Measurements from ENCODE around the gene ROBO2. TPM values are rescaled to one million over a fixed set of nuclear protein-coding genes. Genes with fewer than 3 reads are reported as not detected.

The ROBO2 gene
- total RNA-seq, 1 experiment from 2014 or later, result 4.4 TPM

DNA sequence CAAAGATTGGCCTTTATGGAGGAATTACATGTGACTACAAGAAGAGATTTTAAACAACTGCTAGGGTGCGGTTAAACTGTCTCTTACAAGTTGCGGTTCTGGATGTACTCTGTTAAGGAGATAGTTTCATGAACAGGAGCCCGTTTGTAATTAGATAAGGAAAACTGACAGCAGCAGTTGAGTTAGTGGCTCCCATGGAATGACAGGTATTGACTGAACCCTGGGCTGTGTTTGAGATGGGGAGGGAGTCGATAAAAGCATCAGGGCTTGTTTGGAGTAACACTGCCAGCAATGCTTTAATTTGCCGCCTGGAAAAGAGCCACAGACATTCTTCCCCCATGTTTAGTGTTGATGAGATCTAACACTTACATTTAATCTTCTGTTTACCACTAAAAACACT, 139.9 kb downstream of the ROBO2 start:
- no peak overlapping the region for H3K4me3 ChIP-seq (ENCODE audit: insufficient read depth, low read depth, low read length)
- no peaks in the 10 kb centered on the region for H3K27me3 ChIP-seq (ENCODE audit: control insufficient read depth, insufficient read depth, low read length)
- DNase-seq, result no peak

GRCh38 chr3:77182341-77182740, 142.4 kb downstream of the ROBO2 start:
- Histone ChIP-seq H3K4me3 (ENCODE audit: insufficient read depth, low read depth, low read length) (no peak overlapping the region), H3K27me3 (ENCODE audit: control insufficient read depth, insufficient read depth, low read length) (no peaks in the 10 kb centered on the region), H3K36me3 (replicated peaks; ENCODE audit: control insufficient read depth, insufficient read depth, low read length) (no peaks in the 10 kb centered on the region)
- no peak for DNase-seq

More for the DNA sequence above, 139.9 kb downstream of the ROBO2 start:
- no peaks in the 10 kb centered on the region for H3K36me3 ChIP-seq (replicated peaks; ENCODE audit: control insufficient read depth, insufficient read depth, low read length)

GRCh38 chr3:77186319-77186718, 146.4 kb downstream of the ROBO2 start:
- no peak for DNase-seq

DNA sequence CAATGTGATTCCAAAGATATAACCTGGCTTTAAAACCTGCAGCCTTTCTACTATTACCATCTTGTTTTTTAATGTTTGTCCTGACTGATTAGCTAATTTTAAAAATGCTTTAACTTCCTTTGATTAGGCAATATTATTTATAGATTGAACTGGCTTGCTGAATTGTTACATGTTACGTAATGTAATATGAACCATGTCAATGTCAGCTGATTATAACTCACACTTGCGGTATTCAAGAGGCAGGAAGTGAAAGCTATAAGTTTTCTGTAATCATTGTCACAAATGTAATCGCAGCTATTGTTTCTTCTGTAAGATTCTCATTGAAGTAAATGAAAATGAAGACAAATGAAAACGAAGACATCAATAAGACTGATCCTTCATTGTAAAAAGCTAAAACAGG, 146.8 kb downstream of the ROBO2 start:
- H3K27me3 ChIP-seq (ENCODE audit: control insufficient read depth, insufficient read depth, low read length), result no peaks in the 10 kb centered on the region
- H3K4me3 ChIP-seq (ENCODE audit: insufficient read depth, low read depth, low read length), result no peak overlapping the region
- no peak for DNase-seq
- H3K36me3 ChIP-seq (replicated peaks; ENCODE audit: control insufficient read depth, insufficient read depth, low read length), result no peaks in the 10 kb centered on the region

More at GRCh38 chr3:77186319-77186718, 146.4 kb downstream of the ROBO2 start:
- Histone ChIP-seq H3K27me3 (ENCODE audit: control insufficient read depth, insufficient read depth, low read length) (no peaks in the 10 kb centered on the region), H3K36me3 (replicated peaks; ENCODE audit: control insufficient read depth, insufficient read depth, low read length) (no peaks in the 10 kb centered on the region), H3K4me3 (ENCODE audit: insufficient read depth, low read depth, low read length) (no peak overlapping the region)

DNA sequence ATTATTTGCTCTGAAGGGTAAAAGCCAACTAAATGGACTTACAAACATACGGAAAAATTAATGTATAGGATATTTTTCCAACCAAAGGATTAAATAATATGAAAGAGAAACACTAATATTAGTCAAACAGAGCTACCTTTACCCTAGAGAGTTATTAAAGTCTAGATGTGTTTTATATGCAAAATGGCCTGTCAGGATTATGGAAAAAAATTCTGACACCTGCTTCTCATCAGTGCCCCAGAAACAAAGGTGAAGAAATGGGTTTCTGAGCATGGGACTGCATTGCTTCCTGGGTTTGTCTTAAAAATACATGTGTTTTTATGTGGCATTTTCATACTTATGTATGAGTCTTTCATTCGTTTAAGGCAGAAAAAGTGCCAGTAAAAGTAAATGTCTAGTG, 148.3 kb downstream of the ROBO2 start:
- Histone ChIP-seq H3K36me3 (replicated peaks; ENCODE audit: control insufficient read depth, insufficient read depth, low read length) (no peaks in the 10 kb centered on the region), H3K4me3 (ENCODE audit: insufficient read depth, low read depth, low read length) (no peak overlapping the region), H3K27me3 (ENCODE audit: control insufficient read depth, insufficient read depth, low read length) (no peaks in the 10 kb centered on the region)
- DNase-seq, result no peak

- no peak overlapping the region for H3K4me3 ChIP-seq (ENCODE audit: insufficient read depth, low read depth, low read length)
- no peaks in the 10 kb centered on the region for H3K27me3 ChIP-seq (ENCODE audit: control insufficient read depth, insufficient read depth, low read length)
- no peak for DNase-seq
- no peaks in the 10 kb centered on the region for H3K36me3 ChIP-seq (replicated peaks; ENCODE audit: control insufficient read depth, insufficient read depth, low read length)
These were observed 149.4 kb downstream of the ROBO2 start for GRCh38 chr3:77189258-77189657.

GRCh38 chr3:77189684-77190083, 149.8 kb downstream of the ROBO2 start:
- no peaks in the 10 kb centered on the region for H3K36me3 ChIP-seq (replicated peaks; ENCODE audit: control insufficient read depth, insufficient read depth, low read length)
- DNase-seq, result no peak
- no peak overlapping the region for H3K4me3 ChIP-seq (ENCODE audit: insufficient read depth, low read depth, low read length)
- H3K27me3 ChIP-seq (ENCODE audit: control insufficient read depth, insufficient read depth, low read length), result no peaks in the 10 kb centered on the region

DNA sequence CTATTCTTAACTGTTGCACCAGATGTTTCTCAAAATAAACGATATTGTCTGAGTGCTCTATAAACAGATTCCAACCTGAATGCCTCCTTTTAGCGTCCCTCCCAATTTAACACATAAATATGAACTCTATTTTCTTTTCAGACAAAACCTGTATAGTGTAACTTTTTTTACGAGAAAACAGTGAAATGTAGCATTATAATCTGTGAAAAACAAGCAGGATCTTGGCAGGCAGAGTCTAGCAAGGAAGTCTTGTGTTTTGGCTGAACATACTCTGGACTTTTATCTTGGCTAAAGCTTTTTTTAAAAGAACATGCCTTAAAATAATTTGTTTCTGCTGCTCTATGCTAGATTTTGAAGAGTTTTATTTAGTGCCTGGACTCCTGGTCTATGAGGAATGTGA, 150.5 kb downstream of the ROBO2 start:
- H3K4me3 ChIP-seq (ENCODE audit: insufficient read depth, low read depth, low read length), result no peak overlapping the region
- DNase-seq, result no peak
- H3K36me3 ChIP-seq (replicated peaks; ENCODE audit: control insufficient read depth, insufficient read depth, low read length), result no peaks in the 10 kb centered on the region
- no peaks in the 10 kb centered on the region for H3K27me3 ChIP-seq (ENCODE audit: control insufficient read depth, insufficient read depth, low read length)

DNA sequence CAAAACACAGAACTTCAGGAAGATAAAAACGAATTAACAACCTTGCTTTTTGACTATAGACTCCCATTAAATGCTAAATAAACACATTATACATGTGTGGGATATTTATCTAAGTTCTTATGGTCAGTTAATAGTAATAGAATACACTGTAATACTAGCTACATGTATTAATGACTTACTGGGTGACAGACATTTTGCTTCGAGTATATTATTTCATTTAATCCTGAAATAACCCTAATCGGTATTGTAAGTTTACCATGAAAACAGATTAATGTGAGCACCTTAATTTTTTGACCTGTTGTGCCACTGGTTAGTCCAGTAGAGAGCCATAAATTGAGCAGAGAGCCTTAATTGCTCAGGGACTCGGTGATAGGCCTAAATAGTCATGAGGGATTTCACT, 151.1 kb downstream of the ROBO2 start:
- H3K36me3 ChIP-seq (replicated peaks; ENCODE audit: control insufficient read depth, insufficient read depth, low read length), result no peaks in the 10 kb centered on the region
- no peak for DNase-seq
- no peaks in the 10 kb centered on the region for H3K27me3 ChIP-seq (ENCODE audit: control insufficient read depth, insufficient read depth, low read length)
- no peak overlapping the region for H3K4me3 ChIP-seq (ENCODE audit: insufficient read depth, low read depth, low read length)

DNA sequence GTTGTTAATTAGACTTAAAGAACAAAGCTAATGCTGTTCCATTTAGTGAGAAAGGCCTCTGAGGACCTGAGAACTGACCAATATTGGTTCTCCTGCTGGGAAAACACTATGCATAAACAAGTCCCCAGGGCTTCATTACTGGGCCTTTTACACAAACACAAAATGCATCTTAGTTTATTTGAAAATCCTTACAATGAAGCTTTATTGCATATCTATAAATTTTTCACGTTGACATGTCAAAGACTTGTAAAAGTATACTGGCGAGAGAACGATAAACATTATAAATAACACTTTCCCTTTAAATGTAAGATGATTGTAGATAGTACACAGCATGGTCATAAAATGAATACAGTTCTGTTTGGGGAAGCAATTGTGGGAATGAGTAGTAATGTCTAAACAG, 151.7 kb downstream of the ROBO2 start:
- no peaks in the 10 kb centered on the region for H3K27me3 ChIP-seq (ENCODE audit: control insufficient read depth, insufficient read depth, low read length)
- DNase-seq, result no peak
- no peak overlapping the region for H3K4me3 ChIP-seq (ENCODE audit: insufficient read depth, low read depth, low read length)

DNA sequence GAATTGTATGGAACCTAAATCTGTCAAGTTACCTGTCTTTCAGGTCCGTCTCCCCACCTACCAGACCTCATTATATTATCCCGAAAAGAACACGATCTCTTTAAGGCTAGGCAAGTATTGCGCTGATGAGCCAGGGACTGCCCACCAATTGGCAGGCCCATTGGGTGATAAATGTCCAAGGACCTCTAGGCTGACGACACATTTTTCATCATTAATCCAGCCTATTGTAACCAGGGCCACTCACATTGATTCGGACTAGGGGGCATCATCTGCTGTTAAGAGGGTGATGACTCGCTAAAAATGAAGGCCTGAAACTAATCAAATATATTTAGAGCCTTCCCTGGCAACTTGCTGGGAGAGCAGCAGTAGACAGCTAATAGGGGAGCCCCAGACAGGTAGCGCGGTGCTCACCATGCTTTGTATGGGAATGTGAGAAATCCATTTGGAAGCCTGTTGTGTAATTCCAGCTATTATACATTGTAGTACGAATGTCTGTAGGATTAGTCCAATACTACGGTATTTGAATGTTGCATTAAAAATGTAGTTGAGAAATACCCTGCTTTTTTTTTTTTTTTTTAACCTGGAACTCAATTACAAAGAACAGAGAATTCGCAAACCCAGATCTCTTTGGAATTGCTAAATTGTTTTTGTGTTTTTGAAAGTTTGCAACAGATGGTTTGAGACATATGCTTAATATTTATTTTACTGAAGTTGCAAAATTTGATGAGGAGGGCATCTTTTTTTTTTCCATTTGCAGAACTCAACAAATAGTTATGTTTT, 156.1 kb downstream of the ROBO2 start:
- no peak for DNase-seq
- no peaks in the 10 kb centered on the region for H3K36me3 ChIP-seq (replicated peaks; ENCODE audit: control insufficient read depth, insufficient read depth, low read length)
- H3K4me3 ChIP-seq (ENCODE audit: insufficient read depth, low read depth, low read length), result no peak overlapping the region
- no peaks in the 10 kb centered on the region for H3K27me3 ChIP-seq (ENCODE audit: control insufficient read depth, insufficient read depth, low read length)

More for the DNA sequence above, 151.7 kb downstream of the ROBO2 start:
- no peaks in the 10 kb centered on the region for H3K36me3 ChIP-seq (replicated peaks; ENCODE audit: control insufficient read depth, insufficient read depth, low read length)

GRCh38 chr3:77197408-77197807, 157.5 kb downstream of the ROBO2 start:
- Histone ChIP-seq H3K36me3 (replicated peaks; ENCODE audit: control insufficient read depth, insufficient read depth, low read length) (no peaks in the 10 kb centered on the region), H3K4me3 (ENCODE audit: insufficient read depth, low read depth, low read length) (no peak overlapping the region), H3K27me3 (ENCODE audit: control insufficient read depth, insufficient read depth, low read length) (no peaks in the 10 kb centered on the region)
- DNase-seq, result no peak

DNA sequence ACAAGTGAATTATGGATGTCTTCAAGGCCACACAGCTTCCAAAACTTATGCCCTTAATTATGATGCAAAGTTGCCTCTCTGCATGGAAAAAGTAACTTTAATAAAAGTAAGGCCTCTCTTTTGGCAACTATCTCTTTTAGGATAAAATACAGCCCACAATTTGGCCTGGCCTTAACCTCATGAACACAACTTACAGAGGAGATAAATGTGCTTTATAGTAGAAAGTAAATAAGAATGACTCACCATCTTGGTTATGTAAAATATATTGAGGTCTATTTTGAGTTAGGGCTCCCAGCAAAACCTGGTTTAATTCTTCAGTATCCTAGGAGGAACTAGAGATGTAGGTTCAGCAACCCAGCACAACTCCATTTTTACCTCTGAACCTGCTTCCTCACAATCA, 164.0 kb downstream of the ROBO2 start:
- Histone ChIP-seq H3K4me3 (ENCODE audit: insufficient read depth, low read depth, low read length) (no peak overlapping the region), H3K27me3 (ENCODE audit: control insufficient read depth, insufficient read depth, low read length) (no peaks in the 10 kb centered on the region), H3K36me3 (replicated peaks; ENCODE audit: control insufficient read depth, insufficient read depth, low read length) (no peaks in the 10 kb centered on the region)
- no peak for DNase-seq

- H3K4me3 ChIP-seq (ENCODE audit: insufficient read depth, low read depth, low read length), result no peak overlapping the region
- no peaks in the 10 kb centered on the region for H3K36me3 ChIP-seq (replicated peaks; ENCODE audit: control insufficient read depth, insufficient read depth, low read length)
- DNase-seq, result peak; percentile 13
- no peaks in the 10 kb centered on the region for H3K27me3 ChIP-seq (ENCODE audit: control insufficient read depth, insufficient read depth, low read length)
These were observed 164.9 kb downstream of the ROBO2 start for GRCh38 chr3:77204788-77205187.

GRCh38 chr3:77207753-77208152, 167.9 kb downstream of the ROBO2 start:
- Histone ChIP-seq H3K27me3 (ENCODE audit: control insufficient read depth, insufficient read depth, low read length) (no peaks in the 10 kb centered on the region), H3K4me3 (ENCODE audit: insufficient read depth, low read depth, low read length) (no peak overlapping the region), H3K36me3 (replicated peaks; ENCODE audit: control insufficient read depth, insufficient read depth, low read length) (no peaks in the 10 kb centered on the region)
- DNase-seq, result peak; percentile 4

GRCh38 chr3:77222701-77223100, 182.8 kb downstream of the ROBO2 start:
- H3K4me3 ChIP-seq (ENCODE audit: insufficient read depth, low read depth, low read length), result no peak overlapping the region
- no peaks in the 10 kb centered on the region for H3K27me3 ChIP-seq (ENCODE audit: control insufficient read depth, insufficient read depth, low read length)
- H3K36me3 ChIP-seq (replicated peaks; ENCODE audit: control insufficient read depth, insufficient read depth, low read length), result no peaks in the 10 kb centered on the region
- no peak for DNase-seq

Data from H7 (cell line).